Endothelial cell of umbilical vein (primary cell): Measurements from ENCODE around the gene ZNF559.

ENCODE experiments used
- EZH2 ChIP-seq: IDR thresholded peaks from 2 replicates; pipeline ENCODE4 v1.6.1; 2012; ENCODE audit warnings: borderline replicate concordance, low read depth, mild to moderate bottlenecking, moderate library complexity, low read length, inconsistent platforms; ENCODE audit not compliant: severe bottlenecking
- TF ChIP-seq, protein P1 (sequence below), 2 donors: IDR thresholded peaks; 1 replicate in 1 of 2; 2 replicates in 1 of 2; pipeline ENCODE4 v1.5.1; 2011; ENCODE audit warnings: low read length in 2 of 2, mild to moderate bottlenecking in 2 of 2, moderate library complexity in 2 of 2, control low read depth in 1 of 2, inconsistent platforms in 1 of 2, low read depth in 1 of 2; ENCODE audit not compliant: insufficient read depth in 1 of 2; ENCODE audit errors: extremely low read depth in 1 of 2

DNA sequence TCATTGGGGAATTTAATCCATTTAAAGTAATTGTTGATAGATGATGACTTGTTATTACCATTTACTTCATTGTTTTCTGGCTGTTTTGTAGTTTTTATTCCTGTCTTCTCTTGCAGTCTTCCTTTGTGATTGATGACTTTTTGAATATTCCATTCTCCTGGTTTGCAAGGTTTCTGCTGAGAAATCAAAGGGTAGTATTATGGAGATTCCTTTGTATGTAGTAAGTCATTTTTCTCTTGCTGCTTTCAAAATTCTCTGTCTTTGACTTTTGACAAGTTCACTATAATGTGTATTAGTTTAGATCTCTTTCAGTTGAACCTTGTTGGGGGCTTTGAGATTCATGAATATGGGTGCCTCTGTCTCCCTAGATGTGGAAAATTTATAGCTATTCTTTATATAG is 6.0 kb downstream of the ZNF559 start:
- no peak for TF ChIP-seq EZH2
- TF ChIP-seq, protein P1, sequence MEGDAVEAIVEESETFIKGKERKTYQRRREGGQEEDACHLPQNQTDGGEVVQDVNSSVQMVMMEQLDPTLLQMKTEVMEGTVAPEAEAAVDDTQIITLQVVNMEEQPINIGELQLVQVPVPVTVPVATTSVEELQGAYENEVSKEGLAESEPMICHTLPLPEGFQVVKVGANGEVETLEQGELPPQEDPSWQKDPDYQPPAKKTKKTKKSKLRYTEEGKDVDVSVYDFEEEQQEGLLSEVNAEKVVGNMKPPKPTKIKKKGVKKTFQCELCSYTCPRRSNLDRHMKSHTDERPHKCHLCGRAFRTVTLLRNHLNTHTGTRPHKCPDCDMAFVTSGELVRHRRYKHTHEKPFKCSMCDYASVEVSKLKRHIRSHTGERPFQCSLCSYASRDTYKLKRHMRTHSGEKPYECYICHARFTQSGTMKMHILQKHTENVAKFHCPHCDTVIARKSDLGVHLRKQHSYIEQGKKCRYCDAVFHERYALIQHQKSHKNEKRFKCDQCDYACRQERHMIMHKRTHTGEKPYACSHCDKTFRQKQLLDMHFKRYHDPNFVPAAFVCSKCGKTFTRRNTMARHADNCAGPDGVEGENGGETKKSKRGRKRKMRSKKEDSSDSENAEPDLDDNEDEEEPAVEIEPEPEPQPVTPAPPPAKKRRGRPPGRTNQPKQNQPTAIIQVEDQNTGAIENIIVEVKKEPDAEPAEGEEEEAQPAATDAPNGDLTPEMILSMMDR (IDR thresholded peaks at IDR 0.05; ENCODE audit: extremely low read depth in 1 of 2, insufficient read depth in 1 of 2, low read depth in 1 of 2, low read length in 2 of 2): no peak
